ENCODE results near the gene BMX. TPM values are rescaled to one million over a fixed set of nuclear protein-coding genes. Genes with fewer than 3 reads are reported as not detected.

The BMX gene
- total and polyA plus RNA-seq, 10 of the 15 experiments (the other 5 are each of a cell fraction or from before 2014, with no cell fraction given): not detected

DNA sequence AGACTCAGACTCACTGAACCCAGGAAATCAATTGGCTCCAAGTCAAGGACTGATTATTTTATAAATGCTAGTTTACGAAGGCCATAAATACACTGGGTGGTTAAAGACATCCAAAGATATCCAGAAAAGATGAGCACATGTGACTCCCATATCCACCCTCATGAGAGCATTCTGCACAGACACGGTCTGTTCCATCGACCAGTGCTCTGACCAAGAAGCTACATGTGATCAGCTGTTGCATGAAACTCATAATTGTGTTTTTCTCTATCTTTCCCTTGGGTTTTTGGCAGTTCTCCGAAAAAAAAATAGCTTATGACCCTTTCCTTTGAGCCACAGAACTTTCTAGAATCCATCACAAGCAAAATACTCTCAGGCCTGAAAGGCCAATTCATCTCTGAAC, 4.8 kb upstream of the BMX start (continued):
- TF ChIP-seq BCL3 (IDR thresholded peaks at IDR 0.05; ENCODE audit: borderline replicate concordance, insufficient read depth, low read depth, low read length, poor library complexity, severe bottlenecking) (no peak), SRF (IDR thresholded peaks at IDR 0.05; ENCODE audit: low read depth in 2 of 2, low read length in 2 of 2) (no peak), BHLHE40 (IDR thresholded peaks at IDR 0.05; ENCODE audit: borderline replicate concordance in 1 of 2, low read depth in 2 of 2, low read length in 1 of 2) (no peak), MTA3 (IDR thresholded peaks at IDR 0.05; ENCODE audit: borderline replicate concordance, low read length) (no peak), ZNF592 (IDR thresholded peaks at IDR 0.05) (no peak), PML (IDR thresholded peaks at IDR 0.05; ENCODE audit: low read length) (no peak), SMC3 (IDR thresholded peaks at IDR 0.05; ENCODE audit: borderline replicate concordance, low read length) (no peak), NFYB (IDR thresholded peaks at IDR 0.05; ENCODE audit: insufficient read depth, low read depth, low read length) (no peak)
